Stimulated activated CD8-positive, alpha-beta memory T cell treated with anti-CD3 and anti-CD28 coated beads, Interleukin-12 subunit alpha, Interleukin-12 subunit beta, amount 100 ng/mL, for 1 hour (primary cell): ENCODE measurements around the gene SLC17A9.

ENCODE experiments used
- DNase-seq: peaks from one replicate; pipeline ENCODE4 v3.0.0-alpha.2; 2020; ENCODE audit warnings: low read depth

The SLC17A9 gene

DNA sequence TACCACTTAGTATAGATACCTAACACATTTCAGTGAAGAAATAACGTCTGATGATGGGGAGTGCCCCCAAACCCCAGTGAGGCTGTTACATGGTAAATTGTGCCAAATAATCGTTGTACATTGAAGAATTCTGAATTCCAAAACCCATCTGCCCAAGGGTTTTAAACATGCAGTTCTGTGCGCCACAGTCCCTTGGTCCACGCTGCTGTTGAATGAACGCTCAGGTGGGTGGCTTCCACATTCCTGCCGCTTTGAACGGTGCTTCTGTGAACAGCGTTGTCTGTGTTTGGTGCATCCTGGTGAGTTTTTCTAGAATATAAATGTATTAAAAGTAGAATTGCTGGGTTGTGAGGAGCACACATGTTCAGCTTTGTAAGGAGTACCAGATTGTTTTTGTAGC, 11.6 kb upstream of the SLC17A9 start:
- DNase-seq, result no peak

DNA sequence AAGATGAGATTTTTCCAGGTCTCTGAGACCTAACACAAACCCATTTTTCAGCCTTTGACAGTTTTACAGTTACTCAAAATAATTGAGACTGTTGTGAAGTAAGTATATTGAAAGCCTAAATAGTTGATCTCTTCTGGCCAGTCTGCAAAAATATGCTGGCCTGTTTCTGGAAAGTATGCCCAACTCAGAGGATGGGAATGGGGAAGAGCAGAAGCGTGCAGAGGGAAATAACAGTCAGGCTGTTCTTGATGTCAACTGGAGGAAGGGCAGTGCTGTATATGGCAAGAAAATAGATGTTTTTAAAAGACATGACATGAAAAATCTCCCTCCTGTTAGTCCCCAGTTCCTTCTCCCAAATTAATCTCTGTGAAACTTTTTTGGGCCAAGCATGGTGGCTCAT, 10.7 kb upstream of the SLC17A9 start:
- DNase-seq, result no peak

DNA sequence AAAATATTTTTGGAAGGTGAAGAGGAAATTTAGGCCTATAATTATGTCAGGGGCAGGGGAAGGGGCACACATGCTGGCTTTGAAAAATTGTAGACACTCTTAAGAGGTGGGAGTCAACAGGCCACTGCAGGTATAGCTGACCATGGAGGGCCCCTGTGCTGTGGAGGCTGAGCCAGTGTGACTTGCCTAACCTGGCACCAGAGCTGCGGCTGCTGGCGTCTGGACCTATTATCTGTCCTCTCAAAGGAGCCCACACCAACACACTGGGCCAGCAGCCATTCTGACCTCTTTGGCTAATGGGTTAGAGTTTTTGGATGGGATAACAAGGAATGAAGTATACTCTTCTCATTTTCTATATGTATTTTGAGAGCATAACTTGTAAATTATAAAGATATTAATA, 10.1 kb upstream of the SLC17A9 start:
- no peak for DNase-seq

DNA sequence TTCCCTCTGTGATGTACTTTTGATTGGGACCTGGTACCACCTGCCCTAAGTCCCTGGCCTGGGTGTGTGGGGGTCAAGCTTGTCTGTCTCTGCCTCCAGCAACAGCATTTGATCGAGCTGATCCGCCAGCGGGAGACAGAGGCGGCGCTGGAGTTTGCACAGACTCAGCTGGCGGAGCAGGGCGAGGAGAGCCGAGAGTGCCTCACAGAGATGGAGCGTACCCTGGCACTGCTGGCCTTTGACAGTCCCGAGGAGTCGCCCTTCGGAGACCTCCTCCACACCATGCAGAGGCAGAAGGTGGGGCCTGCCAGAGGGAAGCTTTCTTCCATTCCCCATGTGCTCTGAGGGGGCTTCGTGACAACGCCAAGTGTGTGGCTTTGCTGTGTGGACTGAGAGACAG, 9.1 kb upstream of the SLC17A9 start:
- no peak for DNase-seq

DNA sequence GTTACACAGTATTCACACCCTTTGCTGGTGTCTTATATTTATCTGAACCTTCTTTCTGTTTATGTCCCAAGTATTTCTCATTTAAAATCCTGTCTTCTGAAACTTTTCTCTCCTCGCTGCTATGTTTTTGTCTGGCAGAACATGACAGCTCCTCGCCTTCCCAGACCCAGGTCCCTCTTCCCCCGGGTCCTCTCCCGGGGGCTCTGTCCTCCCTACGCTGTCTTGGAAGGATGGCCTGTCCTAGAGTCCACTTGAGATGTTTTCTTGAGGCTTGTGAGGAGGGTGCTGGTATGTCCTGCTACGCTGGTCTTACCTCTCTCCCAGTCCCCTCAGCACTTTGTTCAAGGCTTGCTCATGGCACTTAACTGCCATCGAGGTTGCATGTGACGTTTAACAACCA, 8.3 kb upstream of the SLC17A9 start:
- DNase-seq, result no peak

DNA sequence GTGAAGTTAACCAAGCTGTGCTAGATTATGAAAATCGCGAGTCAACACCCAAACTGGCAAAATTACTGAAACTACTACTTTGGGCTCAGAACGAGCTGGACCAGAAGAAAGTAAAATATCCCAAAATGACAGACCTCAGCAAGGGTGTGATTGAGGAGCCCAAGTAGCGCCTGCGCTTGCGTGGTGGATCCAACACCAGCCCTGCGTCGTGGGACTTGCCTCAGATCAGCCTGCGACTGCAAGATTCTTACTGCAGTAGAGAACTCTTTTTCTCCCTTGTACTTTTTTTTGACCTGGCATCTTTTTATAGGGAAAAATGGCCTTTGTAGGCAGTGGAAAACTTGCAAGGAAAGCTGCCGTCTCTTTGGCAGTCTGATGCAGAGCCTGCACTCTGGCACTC, 7.8 kb upstream of the SLC17A9 start:
- no peak for DNase-seq

DNA sequence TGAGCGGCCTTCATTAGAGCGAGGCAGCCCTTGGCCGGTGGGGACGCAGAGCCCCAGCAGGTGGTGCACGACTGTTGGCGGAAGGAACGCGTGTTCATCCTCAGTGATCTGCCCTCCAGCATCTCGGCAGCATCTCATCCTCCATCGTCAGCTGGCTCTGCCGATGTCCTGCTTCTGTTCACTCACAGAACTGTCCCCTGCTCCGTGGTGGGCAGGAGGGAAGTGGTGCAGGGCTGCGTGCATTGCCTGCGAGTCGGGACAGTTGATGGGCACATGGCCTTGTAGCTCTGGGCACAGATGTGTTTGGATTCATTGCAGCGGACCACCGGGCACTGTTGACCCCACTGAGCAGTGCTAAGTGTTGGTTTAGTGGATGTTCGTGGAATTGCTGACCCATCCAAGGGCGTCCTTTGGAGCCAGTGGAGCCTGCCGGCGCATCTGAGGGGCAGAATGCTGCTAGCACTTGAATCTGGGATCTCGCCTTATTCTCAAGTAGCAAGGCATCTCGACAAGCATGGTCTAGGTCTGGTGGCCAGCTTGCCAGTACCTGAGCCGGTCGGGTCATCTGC, 6.7 kb upstream of the SLC17A9 start:
- no peak for DNase-seq

DNA sequence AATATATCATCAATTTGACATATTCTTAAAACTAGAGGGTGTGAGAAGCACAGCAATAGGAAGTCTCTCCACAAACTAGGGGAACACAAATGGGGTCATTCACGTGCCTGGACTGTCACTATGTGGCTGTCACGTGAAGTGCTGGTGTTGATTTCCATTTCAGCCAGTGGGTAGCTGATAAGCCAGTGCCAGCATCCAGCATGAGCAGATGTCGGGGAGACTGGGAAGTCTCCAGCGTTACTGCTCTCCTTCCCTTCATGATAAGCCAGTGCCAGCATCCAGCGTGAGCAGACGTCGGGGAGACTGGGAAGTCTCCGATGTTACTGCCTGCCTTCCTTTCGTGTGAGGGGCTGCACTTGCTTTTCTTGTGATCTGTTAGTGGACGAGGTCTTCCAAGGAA, 5.6 kb upstream of the SLC17A9 start:
- no peak for DNase-seq

DNA sequence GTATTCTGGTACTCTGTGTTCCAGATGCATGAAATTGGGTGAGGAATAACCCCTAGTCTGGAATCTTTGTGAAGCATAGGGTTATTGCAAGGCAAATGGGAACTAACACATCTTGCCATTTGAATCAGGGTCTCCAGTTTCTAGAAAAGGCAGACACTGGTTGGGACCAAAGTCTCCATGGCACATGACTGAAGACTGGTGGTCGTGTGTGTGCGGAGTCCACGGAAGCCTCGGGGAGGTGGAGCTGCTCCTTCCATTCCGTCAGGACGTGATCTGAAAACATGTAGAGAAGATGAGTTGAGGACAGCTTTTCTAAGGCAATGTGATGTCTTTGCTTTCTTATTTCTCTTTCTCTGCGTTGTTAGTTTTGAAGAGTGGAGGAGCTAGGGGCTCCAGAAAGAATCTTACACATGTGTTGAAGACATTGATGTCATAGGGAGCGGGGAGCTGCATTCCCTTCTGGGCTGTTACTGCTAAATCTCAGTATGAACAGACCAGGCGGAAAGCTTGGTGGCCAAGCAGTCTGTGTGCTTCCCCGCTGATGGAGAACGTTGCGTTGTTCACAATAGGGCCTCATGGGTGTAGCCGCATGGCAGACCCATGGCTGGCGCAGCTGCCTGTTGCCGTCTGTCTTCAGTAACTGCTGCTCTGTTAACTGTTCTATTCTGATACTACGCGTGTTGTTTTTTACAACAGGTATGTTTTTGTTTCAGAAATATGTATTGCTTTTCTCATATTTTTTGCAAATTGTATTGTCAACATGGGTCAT, 4.8 kb upstream of the SLC17A9 start:
- DNase-seq, result no peak

DNA sequence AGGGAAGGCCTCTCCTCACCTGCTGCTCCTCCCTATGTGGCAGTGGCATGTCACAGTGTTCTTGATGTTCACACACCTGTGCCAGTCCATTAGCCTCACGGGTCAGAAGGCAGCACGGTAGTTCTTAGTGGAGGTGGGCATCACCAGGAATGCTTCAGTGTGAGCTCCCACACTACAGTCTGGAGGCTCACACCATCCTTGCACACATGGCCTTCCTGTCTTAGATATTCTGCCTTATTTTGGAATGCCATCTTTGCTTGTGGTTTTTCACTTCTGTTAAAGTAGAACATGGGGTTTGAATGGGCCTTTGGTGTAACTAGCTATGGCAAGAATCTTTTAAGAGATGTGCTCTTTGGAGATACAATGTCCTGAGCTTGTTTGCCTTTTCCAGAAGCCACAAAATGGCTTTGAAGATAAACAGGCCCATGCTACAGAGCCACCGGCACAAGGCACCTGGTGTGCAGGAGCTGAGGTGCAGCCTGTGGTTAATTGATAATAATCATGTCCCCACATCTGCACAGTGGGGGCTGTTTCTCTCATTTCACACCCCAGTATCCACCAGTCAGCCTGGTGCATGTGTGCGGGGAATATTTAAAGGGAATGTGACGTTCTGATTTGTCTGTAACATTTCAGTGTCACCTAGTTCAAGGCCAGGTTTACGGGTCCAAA, 3.2 kb upstream of the SLC17A9 start:
- no peak for DNase-seq

DNA sequence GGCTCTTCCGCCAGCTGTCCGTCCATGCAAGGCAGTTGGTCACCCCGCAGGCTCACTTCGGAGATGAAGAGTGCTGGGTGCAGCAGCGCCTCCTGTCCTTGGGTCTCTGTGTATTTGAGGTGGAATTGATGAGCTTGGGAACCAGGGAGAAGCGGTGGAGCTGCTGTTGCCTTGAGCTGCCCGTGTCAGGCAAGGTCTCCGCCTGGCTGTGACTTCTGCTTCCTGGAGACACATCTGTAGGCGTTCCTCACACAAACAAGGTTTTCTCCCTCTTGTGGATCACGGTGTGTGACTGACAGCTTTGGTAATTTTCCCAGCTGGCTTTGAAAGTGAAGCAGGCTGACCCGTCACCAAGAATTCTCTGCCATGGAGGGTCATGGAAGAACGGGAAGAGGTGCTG, 2.5 kb upstream of the SLC17A9 start:
- no peak for DNase-seq

DNA sequence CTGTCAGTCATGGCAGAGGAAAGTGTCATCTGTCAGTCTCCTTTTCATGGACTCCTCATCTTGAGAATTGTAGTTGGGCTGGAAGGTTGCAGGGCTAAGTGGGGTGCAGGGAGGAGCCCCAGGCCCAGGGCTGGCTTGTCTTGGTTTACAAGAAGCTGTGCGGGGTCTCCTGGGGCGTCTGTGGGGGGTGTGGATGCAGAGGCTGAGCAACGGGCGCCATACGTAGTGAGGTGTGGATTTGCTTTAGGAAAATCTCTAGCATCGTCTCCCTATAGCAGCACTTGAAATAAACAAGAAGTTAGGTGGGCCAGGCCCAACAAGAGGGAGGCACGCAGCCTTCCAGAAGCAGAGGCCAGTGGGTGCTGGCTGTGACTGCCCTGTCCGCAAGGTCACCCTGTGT, 1.8 kb upstream of the SLC17A9 start:
- no peak for DNase-seq

DNA sequence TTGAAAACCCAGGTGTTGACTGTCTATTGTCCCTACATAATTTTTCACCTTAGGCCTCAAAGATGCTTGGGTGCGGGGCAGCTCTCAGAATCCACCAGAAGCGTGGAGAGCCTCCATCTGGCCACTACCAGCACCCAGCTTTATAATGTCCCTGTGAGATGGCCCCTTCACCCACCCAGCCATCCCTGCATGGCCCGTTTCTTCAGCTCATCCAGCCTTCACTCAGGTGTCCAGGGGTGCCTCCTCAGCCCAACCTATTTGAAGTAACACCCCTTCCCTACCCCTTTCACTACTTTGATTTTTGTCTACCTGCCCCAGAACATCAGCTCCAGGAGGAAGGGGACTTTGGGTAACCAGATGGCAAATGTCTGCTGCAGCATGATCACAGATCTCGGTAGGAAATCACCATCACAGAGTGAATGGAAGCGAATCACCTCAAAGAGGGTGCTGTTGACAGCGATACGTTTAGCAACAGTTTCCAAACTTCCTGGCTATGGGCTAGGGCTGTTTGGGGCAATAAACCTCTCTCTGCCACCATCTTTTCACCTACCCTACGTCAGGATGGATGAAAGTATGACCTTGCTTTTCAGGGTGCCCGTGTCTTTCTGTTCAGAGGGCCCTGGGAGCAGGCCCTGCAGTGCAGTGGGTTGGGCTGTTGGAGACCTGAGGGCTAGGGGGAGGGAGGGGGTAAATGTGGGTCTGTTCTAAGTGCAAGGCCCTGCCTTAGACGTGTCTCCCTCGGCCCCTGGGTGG, 1.2 kb upstream of the SLC17A9 start:
- DNase-seq, result no peak

DNA sequence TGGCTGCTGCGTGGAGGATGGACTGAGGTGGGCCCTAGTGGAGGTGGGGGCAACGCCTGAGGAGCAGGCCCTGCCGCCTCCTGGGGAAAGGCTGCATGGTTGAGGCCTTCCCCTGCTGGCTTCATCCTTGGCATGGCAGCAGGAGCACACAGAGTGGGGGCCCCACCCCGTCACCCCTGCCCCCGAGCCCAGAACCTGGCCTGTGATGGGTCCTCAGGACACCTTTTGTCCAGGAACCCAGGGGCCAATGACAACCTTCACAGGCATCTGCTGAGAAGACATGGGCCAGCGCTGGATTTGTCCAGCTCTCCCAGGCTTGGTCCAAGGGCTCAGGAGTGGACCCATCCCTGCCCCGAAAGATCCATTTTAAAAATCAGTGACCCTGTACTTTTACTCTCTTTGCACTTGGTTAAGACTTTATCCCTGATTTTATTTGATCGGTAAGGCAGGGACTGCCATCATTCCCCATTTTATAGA, 575 bp upstream of the SLC17A9 start:
- no peak for DNase-seq

DNA sequence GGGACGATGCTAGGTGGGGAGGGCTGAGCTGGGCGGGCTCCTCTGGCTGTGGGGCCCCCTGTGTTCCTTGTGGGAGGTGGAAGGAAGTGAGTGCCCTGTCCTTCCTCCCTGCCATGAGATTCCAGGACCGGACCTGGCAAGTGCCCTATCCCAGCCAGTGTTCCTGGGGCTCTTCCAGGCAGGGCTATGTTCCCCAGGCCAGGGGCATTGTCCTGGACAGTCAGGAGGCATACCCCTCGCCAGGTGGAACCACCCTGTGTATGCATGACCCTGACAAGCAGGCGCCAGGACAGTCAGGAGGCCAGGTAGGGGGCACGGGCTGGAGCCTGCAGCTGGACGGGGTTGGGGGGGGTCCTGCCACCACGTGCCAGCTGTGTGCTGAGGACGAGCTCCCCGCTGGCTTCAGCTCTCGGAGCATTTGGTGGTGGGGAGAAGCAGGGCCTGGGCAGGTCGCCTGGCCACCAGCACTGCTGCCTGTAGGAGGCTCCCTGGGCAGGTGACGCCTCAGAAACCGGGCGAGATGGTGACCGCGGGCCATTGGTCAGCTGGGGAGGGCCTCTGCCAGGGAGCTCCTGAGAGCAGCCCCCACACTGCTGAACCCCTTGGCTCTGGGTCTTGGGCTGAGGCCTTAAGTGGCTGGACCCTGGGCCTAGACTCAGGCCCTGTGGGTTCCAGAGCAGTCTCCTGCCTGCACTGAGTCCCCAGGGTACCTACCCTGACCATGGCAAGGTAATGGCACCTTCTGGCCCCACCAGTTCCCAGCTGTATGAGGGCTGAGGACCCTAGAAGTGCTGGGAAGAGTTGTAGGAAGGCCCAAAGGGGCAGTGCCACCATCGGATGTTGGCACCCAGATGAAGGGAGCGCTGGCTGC, 694 bp downstream of the SLC17A9 start:
- DNase-seq, result no peak

DNA sequence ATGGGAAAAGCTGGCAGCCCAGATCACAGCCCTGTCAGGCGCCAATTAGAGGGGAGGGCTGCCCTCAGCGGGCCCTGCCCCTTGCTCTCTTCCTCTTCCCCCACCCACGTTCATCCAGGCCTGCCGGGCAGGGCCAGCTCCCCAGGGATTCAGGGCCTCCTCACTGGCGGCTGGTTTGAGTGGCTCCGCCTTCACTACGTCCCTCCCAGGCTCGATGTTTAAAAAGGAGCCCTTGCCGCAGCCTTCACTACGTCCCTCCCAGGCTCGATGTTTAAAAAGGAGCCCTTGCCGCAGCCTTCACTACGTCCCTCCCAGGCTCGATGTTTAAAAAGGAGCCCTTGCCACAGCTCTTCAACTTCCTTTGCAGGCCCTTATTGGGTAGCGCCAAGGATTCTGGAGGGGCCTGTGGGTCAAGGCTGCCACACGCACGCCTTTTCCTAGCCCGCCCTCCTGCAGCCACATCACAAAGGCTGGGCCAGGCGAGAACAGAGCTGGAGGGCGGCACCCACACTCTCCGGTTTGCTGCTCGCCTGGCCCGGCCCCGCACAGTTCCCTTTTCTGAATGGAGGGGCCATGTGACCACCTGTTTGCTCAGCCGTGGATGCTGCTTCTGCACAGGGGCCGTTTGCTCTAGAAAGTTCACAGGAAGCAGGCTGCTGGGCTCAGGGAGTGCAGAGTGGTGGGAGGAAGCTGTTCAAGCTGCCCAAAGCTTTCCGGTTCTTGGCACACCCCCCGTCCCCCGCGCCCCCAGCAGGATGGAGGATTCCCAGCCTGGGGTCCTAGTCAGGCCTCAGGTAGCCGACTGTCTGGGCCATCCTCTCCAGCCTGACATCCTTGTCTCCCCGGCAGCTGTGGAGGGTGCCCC, 1.6 kb downstream of the SLC17A9 start:
- peak; percentile 44 for DNase-seq

DNA sequence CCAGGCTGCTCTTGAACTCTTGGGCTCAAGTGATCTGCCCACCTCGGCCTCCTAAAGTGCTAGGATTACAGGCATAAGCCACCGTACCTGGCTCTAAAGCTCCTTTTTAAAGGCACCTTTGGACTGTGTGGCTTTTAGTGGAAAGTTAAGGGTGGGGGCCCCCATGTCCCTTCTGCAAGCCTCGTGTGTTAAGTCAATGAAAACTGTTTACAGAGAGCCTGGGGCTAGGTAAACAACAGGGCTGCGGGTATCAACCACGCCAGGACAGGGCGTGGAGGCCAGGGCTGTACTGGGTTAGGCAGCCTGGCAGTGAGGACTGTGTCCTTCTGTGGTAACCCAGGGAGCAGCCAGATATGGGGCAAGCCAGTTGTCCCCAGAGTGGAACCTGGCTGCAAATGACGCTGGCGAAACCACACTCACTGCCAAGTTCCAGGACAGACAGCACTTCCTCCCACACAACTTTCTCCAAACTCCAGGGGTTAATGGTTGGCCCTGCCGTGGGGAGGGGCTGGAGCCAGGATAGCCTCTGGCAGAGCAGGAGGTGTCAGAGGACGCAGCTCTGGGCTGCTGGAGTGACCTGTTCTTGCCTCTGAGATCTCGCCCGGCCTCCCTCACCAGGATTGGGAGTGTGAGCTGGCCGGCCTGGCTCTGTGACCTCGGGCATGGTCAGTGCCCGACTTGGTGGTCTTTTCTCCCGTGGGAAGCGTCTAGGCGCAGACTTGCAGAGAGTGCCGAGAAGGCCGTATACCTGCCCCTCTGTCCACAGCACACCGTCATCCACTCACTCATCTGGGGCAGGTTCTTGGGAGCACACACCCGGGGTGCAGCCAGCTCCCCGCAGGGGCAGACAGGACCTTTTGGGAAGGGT, 3.2 kb downstream of the SLC17A9 start:
- DNase-seq, result no peak

DNA sequence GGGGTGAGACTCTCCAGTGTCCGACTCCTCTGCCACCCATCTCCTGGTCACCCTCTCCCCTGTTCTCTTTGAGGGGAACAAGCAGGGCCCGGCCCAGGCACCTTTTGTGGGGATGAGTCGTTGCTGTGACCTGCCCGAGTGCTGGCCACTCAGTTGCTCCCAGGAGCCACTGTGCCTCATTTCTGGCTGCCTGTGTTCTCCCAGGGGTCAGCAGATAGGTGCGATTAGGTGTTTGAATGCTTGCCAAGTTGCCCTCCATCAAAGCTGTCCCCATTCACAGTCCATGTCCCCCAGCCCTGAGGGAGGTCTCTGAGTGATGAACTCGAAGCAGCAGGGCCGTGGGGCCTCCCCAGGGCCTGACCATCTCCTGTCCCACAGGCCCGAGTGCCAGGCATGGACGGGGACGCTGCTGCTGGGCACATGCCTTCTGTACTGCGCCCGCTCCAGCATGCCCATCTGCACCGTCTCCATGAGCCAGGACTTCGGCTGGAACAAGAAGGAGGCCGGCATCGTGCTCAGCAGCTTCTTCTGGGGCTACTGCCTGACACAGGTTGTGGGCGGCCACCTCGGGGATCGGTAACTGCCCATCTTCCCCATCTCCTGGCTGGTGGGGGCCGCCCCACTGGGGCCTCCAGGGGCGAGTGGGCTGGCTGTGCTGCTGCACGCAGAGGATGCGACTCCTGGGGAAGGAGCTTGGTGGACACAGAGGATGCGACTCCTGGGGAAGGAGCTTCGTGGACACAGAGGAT, 4.1 kb downstream of the SLC17A9 start:
- DNase-seq, result no peak
